ENCODE data around the gene EVC2.

DNA sequence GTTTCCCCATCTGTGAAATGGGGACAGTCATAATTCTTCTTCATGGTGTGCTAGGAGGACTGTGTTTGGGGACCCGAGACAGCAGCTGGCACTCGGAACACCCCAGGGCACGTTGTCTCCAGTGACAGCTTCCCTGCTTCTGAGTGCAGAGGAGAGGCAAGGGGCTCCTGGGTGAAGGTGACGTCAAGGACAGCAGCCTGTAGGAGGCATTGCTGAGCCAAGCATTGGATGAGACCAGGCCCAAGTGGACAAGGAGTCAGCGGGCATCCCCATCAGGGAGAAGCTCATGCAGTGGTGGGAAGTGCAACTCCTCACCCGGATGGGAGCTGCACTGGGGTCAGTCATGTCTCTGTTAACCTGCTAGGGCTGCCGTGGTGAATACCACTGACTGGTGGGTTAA is 48.7 kb upstream of the EVC2 start:
- TF ChIP-seq ZNF70 (CRISPR knock-in tag; IDR thresholded peaks at IDR 0.05) (no peak), RARB (CRISPR knock-in tag; IDR thresholded peaks at IDR 0.05) (no peak), POU6F1 (CRISPR knock-in tag; IDR thresholded peaks at IDR 0.05; ENCODE audit: borderline replicate concordance, low read depth) (no peak), ZFP30 (CRISPR knock-in tag; IDR thresholded peaks at IDR 0.05) (no peak), ARNTL (CRISPR knock-in tag; IDR thresholded peaks at IDR 0.05; ENCODE audit: borderline replicate concordance, low read depth) (no peak), ESRRG (CRISPR knock-in tag; IDR thresholded peaks at IDR 0.05) (no peak), OSR1 (CRISPR knock-in tag; IDR thresholded peaks at IDR 0.05) (no peak), TOX (CRISPR knock-in tag; IDR thresholded peaks at IDR 0.05; ENCODE audit: borderline replicate concordance) (no peak)
- TF ChIP-seq, protein P1, sequence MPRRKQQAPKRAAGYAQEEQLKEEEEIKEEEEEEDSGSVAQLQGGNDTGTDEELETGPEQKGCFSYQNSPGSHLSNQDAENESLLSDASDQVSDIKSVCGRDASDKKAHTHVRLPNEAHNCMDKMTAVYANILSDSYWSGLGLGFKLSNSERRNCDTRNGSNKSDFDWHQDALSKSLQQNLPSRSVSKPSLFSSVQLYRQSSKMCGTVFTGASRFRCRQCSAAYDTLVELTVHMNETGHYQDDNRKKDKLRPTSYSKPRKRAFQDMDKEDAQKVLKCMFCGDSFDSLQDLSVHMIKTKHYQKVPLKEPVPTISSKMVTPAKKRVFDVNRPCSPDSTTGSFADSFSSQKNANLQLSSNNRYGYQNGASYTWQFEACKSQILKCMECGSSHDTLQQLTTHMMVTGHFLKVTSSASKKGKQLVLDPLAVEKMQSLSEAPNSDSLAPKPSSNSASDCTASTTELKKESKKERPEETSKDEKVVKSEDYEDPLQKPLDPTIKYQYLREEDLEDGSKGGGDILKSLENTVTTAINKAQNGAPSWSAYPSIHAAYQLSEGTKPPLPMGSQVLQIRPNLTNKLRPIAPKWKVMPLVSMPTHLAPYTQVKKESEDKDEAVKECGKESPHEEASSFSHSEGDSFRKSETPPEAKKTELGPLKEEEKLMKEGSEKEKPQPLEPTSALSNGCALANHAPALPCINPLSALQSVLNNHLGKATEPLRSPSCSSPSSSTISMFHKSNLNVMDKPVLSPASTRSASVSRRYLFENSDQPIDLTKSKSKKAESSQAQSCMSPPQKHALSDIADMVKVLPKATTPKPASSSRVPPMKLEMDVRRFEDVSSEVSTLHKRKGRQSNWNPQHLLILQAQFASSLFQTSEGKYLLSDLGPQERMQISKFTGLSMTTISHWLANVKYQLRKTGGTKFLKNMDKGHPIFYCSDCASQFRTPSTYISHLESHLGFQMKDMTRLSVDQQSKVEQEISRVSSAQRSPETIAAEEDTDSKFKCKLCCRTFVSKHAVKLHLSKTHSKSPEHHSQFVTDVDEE (CRISPR knock-in tag; IDR thresholded peaks at IDR 0.05), result no peak
- TF ChIP-seq, protein P2, sequence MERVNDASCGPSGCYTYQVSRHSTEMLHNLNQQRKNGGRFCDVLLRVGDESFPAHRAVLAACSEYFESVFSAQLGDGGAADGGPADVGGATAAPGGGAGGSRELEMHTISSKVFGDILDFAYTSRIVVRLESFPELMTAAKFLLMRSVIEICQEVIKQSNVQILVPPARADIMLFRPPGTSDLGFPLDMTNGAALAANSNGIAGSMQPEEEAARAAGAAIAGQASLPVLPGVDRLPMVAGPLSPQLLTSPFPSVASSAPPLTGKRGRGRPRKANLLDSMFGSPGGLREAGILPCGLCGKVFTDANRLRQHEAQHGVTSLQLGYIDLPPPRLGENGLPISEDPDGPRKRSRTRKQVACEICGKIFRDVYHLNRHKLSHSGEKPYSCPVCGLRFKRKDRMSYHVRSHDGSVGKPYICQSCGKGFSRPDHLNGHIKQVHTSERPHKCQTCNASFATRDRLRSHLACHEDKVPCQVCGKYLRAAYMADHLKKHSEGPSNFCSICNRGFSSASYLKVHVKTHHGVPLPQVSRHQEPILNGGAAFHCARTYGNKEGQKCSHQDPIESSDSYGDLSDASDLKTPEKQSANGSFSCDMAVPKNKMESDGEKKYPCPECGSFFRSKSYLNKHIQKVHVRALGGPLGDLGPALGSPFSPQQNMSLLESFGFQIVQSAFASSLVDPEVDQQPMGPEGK (CRISPR knock-in tag; IDR thresholded peaks at IDR 0.05; ENCODE audit: borderline replicate concordance), result no peak

Measured in SK-N-SH treated with all-trans-retinoic acid at 6 μM for 48 hours (cell line).